HL-60 (cell line): Measurements from ENCODE around the gene CNIH2.

ENCODE experiments used
- DNase-seq, 2 experiments: peaks; one replicate each; pipeline ENCODE4 v3.0.0-alpha.2; 2010 to 2020; ENCODE audit warnings: low read depth in 1 of 2, low spot score in 1 of 2
- H3K27ac ChIP-seq: fragments of 250-450 bp; sonication (Bioruptor Pico); replicated peaks from 2 replicates; pipeline ENCODE4 v1.5.1; 2020; ENCODE audit warnings: mild to moderate bottlenecking, moderate library complexity
- H3K27me3 ChIP-seq: fragments of 250-450 bp; sonication (Bioruptor Pico); 2 replicates; pipeline ENCODE4 v1.5.1; 2021; ENCODE audit warnings: mild to moderate bottlenecking, moderate library complexity; ENCODE audit not compliant: insufficient read depth, poor library complexity, severe bottlenecking
- H3K4me3 ChIP-seq: replicated peaks from 2 replicates; pipeline ENCODE4 v1.5.1; 2011; ENCODE audit warnings: mild to moderate bottlenecking, control low read depth, low read length; ENCODE audit not compliant: insufficient read depth
- GABPA ChIP-seq: IDR thresholded peaks from 2 replicates; pipeline ENCODE4 v1.6.1; 2012; ENCODE audit warnings: low read depth
- POLR2AphosphoS5 ChIP-seq: IDR thresholded peaks from 2 replicates; pipeline ENCODE4 v1.6.1; 2012; ENCODE audit warnings: low read depth
- SPI1 ChIP-seq: IDR thresholded peaks from 2 replicates; pipeline ENCODE4 v1.6.1; 2012; ENCODE audit warnings: low read depth, mild to moderate bottlenecking, borderline replicate concordance
- TF ChIP-seq, protein P1 (sequence below): IDR thresholded peaks from one replicate; pipeline ENCODE4 v1.5.1; 2011; ENCODE audit warnings: low read length, control low read depth, inconsistent platforms; ENCODE audit not compliant: insufficient read depth
- TF ChIP-seq, protein P2 (sequence below): IDR thresholded peaks from 2 replicates; pipeline ENCODE4 v1.6.1; 2012; ENCODE audit warnings: low read depth; ENCODE audit not compliant: insufficient replicate concordance

The CNIH2 gene

DNA sequence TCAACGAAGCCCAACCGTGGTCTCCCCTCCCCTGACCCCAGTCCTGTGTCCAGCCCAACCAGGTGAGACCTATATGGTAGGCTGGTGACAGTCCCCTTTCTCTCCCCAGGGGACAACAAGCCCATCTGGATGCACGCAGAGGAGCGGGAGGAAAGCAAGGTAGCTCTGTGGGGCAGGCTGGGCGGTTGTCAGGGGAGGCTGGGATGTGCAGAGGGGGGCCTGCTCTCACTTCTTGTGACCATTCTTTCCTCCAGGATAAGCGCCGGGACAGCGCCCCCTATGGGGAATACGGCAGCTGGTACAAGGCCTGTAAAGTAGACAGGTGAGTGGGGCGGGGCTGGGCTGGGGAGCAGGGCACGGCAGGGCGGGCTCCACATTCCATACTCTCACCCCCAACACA lies 13.1 kb upstream of the CNIH2 start:
- Histone ChIP-seq H3K27ac (no peak overlapping the region), H3K27me3 (no peaks in the 10 kb centered on the region), H3K4me3 (no peak overlapping the region)
- peak in 1 of 2 experiments; percentile 18 for DNase-seq
- TF ChIP-seq POLR2AphosphoS5 (no peak), SPI1 (no peak), GABPA (no peak)
- TF ChIP-seq, protein P1, sequence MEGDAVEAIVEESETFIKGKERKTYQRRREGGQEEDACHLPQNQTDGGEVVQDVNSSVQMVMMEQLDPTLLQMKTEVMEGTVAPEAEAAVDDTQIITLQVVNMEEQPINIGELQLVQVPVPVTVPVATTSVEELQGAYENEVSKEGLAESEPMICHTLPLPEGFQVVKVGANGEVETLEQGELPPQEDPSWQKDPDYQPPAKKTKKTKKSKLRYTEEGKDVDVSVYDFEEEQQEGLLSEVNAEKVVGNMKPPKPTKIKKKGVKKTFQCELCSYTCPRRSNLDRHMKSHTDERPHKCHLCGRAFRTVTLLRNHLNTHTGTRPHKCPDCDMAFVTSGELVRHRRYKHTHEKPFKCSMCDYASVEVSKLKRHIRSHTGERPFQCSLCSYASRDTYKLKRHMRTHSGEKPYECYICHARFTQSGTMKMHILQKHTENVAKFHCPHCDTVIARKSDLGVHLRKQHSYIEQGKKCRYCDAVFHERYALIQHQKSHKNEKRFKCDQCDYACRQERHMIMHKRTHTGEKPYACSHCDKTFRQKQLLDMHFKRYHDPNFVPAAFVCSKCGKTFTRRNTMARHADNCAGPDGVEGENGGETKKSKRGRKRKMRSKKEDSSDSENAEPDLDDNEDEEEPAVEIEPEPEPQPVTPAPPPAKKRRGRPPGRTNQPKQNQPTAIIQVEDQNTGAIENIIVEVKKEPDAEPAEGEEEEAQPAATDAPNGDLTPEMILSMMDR: no peak
- TF ChIP-seq, protein P2, sequence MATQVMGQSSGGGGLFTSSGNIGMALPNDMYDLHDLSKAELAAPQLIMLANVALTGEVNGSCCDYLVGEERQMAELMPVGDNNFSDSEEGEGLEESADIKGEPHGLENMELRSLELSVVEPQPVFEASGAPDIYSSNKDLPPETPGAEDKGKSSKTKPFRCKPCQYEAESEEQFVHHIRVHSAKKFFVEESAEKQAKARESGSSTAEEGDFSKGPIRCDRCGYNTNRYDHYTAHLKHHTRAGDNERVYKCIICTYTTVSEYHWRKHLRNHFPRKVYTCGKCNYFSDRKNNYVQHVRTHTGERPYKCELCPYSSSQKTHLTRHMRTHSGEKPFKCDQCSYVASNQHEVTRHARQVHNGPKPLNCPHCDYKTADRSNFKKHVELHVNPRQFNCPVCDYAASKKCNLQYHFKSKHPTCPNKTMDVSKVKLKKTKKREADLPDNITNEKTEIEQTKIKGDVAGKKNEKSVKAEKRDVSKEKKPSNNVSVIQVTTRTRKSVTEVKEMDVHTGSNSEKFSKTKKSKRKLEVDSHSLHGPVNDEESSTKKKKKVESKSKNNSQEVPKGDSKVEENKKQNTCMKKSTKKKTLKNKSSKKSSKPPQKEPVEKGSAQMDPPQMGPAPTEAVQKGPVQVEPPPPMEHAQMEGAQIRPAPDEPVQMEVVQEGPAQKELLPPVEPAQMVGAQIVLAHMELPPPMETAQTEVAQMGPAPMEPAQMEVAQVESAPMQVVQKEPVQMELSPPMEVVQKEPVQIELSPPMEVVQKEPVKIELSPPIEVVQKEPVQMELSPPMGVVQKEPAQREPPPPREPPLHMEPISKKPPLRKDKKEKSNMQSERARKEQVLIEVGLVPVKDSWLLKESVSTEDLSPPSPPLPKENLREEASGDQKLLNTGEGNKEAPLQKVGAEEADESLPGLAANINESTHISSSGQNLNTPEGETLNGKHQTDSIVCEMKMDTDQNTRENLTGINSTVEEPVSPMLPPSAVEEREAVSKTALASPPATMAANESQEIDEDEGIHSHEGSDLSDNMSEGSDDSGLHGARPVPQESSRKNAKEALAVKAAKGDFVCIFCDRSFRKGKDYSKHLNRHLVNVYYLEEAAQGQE: no peak

DNA sequence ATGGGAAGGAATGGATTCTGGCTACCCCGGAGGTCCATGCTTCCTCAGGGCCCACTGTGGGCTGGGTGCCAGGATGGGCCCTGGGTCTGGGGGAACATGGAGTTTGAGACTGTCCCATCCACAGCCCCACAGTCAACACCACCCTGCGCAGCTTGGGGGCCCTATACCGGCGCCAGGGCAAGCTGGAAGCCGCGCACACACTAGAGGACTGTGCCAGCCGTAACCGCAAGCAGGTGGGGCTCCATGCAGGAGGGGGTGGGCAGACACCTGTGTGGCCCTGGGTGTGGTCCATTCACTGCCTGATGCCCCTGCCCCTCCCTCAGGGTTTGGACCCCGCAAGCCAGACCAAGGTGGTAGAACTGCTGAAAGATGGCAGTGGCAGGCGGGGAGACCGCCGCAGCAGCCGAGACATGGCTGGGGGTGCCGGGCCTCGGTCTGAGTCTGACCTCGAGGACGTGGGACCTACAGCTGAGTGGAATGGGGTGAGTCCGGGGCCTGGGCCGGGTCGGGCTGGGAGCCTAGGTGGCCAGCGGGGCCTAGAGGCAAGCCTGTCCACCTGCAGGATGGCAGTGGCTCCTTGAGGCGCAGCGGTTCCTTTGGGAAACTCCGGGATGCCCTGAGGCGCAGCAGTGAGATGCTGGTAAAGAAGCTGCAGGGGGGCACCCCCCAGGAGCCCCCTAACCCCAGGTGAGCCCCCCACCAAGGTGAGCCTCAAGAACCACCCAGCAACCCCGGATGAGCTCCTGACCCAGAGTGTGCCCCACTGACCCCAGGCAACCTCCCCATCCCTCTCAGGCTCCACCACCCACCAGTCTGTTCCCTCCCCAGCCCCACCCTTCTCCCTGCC lies 12.2 kb upstream of the CNIH2 start:
- no peak for DNase-seq
- H3K4me3 ChIP-seq: no peak overlapping the region
- no peak overlapping the region for H3K27ac ChIP-seq
- no peak for TF ChIP-seq SPI1
- TF ChIP-seq, protein P2: no peak
- TF ChIP-seq GABPA: no peak
- TF ChIP-seq, protein P1: no peak
- no peak for TF ChIP-seq POLR2AphosphoS5
- H3K27me3 ChIP-seq: no peaks in the 10 kb centered on the region

DNA sequence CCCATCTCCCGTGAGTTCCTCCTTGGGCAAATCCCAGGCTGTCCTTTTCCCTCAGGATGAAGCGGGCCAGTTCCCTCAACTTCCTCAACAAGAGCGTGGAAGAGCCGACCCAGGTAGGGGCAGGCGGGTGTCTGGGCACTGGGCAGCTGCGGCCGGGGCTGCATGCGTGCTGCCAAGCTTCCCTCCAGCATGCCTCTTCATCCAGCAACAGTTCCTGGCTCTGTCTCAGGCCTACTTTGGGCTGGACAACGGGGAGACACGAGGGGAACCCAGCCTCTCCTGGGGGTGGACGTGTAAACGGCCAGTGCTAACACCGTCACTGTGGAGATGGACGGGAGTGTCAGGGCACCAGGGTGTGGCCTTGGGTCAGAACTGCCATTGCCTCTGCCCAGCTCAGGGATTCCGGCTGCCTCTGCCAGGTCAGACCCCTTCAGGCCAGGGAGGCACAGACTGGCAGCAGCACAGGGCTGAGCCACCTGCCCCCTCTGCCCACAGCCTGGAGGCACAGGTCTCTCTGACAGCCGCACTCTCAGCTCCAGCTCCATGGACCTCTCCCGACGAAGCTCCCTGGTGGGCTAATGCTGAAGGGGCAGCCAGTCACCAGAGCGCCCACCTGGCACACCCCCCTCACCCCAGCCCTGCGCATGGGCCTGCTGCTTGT lies 11.5 kb upstream of the CNIH2 start:
- H3K4me3 ChIP-seq: no peak overlapping the region
- no peak for DNase-seq
- no peaks in the 10 kb centered on the region for H3K27me3 ChIP-seq
- TF ChIP-seq SPI1 (no peak), POLR2AphosphoS5 (no peak), GABPA (no peak)
- TF ChIP-seq, protein P2: no peak
- TF ChIP-seq, protein P1: no peak
- no peak overlapping the region; the same call in 1 of the 2 replicates for H3K27ac ChIP-seq
